IMR-90 (cell line): ENCODE results near the gene NUDT4B.
"Not testable (repeated sequence)": the region's sequence is repeated elsewhere in the genome, so short reads cannot be mapped to it uniquely, and the experiment has no call there.

Experiments
- BHLHE40 ChIP-seq: fragments of 150-350 bp; IDR thresholded peaks from 2 replicates; pipeline ENCODE4 v1.6.1; 2016; ENCODE audit warnings: mild to moderate bottlenecking, low read depth, low read length
- CEBPB ChIP-seq: IDR thresholded peaks from 2 replicates; pipeline ENCODE4 v1.6.1; 2012; ENCODE audit warnings: low read depth, low read length, improper control_type of control experiment
- CHD1 ChIP-seq: IDR thresholded peaks from 2 replicates; pipeline ENCODE4 v1.6.1; 2012; ENCODE audit warnings: low read depth, low read length, improper control_type of control experiment
- MAFK ChIP-seq: IDR thresholded peaks from 2 replicates; pipeline ENCODE4 v1.6.1; 2012; ENCODE audit warnings: low read depth, low read length, improper control_type of control experiment
- MAZ ChIP-seq: IDR thresholded peaks from 2 replicates; pipeline ENCODE4 v1.6.1; 2012; ENCODE audit warnings: low read depth, mild to moderate bottlenecking, low read length, improper control_type of control experiment, moderate library complexity, borderline replicate concordance
- MXI1 ChIP-seq: IDR thresholded peaks from 2 replicates; pipeline ENCODE4 v1.6.1; 2012; ENCODE audit warnings: low read depth, mild to moderate bottlenecking, low read length, moderate library complexity, borderline replicate concordance
- POLR2A ChIP-seq: IDR thresholded peaks from 2 replicates; pipeline ENCODE4 v1.6.1; 2012; ENCODE audit warnings: mild to moderate bottlenecking, low read depth, low read length
- RAD21 ChIP-seq: IDR thresholded peaks from 2 replicates; pipeline ENCODE4 v1.6.1; 2012; ENCODE audit warnings: low read length, improper control_type of control experiment
- RCOR1 ChIP-seq: IDR thresholded peaks from 2 replicates; pipeline ENCODE4 v1.6.1; 2012; ENCODE audit warnings: mild to moderate bottlenecking, low read length, improper control_type of control experiment; ENCODE audit not compliant: insufficient replicate concordance
- SMC3 ChIP-seq: fragments of 150-350 bp; IDR thresholded peaks from 2 replicates; pipeline ENCODE4 v1.6.1; 2016; ENCODE audit warnings: low read depth, mild to moderate bottlenecking, antibody characterized with exemption, low read length, moderate library complexity
- TF ChIP-seq, protein P1 (sequence below): conservative IDR thresholded peaks from 2 replicates; pipeline ENCODE4 v1.5.1; 2012; ENCODE audit warnings: mild to moderate bottlenecking, low read depth, low read length, improper control_type of control experiment
- TF ChIP-seq, protein P2 (sequence below): fragments of 150-350 bp; IDR thresholded peaks from 2 replicates; pipeline ENCODE4 v1.6.1; 2016; ENCODE audit warnings: low read depth, mild to moderate bottlenecking, low read length, moderate library complexity, borderline replicate concordance
- TF ChIP-seq, protein P3 (sequence below): fragments of 150-350 bp; IDR thresholded peaks from 2 replicates; pipeline ENCODE4 v1.6.1; 2017; ENCODE audit warnings: mild to moderate bottlenecking, antibody characterized with exemption, low read length, low read depth

DNA sequence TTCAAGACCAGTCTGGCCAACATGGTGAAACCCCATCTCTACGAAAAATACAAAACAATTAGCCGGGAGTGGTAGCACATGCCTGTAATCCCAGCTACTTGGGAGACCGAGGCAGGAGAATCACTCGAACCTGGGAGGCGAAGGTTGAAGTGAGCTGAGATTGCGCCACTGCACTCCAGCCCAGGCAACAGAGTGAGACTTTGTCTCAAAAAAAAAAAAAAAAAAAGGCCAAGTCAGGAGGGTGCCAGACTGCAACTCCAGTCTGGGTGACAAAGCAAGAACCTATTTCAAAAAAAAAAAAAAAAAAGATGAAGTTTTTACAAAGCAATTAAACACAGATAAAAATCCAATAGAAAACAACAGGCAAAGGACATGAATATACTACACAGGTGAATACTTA, 9.9 kb upstream of the NUDT4B start:
- TF ChIP-seq, protein P1, sequence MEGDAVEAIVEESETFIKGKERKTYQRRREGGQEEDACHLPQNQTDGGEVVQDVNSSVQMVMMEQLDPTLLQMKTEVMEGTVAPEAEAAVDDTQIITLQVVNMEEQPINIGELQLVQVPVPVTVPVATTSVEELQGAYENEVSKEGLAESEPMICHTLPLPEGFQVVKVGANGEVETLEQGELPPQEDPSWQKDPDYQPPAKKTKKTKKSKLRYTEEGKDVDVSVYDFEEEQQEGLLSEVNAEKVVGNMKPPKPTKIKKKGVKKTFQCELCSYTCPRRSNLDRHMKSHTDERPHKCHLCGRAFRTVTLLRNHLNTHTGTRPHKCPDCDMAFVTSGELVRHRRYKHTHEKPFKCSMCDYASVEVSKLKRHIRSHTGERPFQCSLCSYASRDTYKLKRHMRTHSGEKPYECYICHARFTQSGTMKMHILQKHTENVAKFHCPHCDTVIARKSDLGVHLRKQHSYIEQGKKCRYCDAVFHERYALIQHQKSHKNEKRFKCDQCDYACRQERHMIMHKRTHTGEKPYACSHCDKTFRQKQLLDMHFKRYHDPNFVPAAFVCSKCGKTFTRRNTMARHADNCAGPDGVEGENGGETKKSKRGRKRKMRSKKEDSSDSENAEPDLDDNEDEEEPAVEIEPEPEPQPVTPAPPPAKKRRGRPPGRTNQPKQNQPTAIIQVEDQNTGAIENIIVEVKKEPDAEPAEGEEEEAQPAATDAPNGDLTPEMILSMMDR = not testable (repeated sequence)
- TF ChIP-seq RCOR1, CEBPB, MAZ, RAD21, MXI1, SMC3, POLR2A, CHD1, BHLHE40, MAFK: not testable (repeated sequence)
- TF ChIP-seq, protein P2, sequence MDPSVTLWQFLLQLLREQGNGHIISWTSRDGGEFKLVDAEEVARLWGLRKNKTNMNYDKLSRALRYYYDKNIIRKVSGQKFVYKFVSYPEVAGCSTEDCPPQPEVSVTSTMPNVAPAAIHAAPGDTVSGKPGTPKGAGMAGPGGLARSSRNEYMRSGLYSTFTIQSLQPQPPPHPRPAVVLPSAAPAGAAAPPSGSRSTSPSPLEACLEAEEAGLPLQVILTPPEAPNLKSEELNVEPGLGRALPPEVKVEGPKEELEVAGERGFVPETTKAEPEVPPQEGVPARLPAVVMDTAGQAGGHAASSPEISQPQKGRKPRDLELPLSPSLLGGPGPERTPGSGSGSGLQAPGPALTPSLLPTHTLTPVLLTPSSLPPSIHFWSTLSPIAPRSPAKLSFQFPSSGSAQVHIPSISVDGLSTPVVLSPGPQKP = not testable (repeated sequence)
- TF ChIP-seq, protein P3, sequence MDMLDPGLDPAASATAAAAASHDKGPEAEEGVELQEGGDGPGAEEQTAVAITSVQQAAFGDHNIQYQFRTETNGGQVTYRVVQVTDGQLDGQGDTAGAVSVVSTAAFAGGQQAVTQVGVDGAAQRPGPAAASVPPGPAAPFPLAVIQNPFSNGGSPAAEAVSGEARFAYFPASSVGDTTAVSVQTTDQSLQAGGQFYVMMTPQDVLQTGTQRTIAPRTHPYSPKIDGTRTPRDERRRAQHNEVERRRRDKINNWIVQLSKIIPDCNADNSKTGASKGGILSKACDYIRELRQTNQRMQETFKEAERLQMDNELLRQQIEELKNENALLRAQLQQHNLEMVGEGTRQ = not testable (repeated sequence)
